ENCODE data around the gene AGBL3. TPM values are rescaled to one million over a fixed set of nuclear protein-coding genes. Genes with fewer than 3 reads are reported as not detected.
"Not testable (repeated sequence)": the region's sequence is repeated elsewhere in the genome, so short reads cannot be mapped to it uniquely, and the experiment has no call there.

The AGBL3 gene
- total RNA-seq, 1 donor from 2014 or later = 1.4 TPM

DNA sequence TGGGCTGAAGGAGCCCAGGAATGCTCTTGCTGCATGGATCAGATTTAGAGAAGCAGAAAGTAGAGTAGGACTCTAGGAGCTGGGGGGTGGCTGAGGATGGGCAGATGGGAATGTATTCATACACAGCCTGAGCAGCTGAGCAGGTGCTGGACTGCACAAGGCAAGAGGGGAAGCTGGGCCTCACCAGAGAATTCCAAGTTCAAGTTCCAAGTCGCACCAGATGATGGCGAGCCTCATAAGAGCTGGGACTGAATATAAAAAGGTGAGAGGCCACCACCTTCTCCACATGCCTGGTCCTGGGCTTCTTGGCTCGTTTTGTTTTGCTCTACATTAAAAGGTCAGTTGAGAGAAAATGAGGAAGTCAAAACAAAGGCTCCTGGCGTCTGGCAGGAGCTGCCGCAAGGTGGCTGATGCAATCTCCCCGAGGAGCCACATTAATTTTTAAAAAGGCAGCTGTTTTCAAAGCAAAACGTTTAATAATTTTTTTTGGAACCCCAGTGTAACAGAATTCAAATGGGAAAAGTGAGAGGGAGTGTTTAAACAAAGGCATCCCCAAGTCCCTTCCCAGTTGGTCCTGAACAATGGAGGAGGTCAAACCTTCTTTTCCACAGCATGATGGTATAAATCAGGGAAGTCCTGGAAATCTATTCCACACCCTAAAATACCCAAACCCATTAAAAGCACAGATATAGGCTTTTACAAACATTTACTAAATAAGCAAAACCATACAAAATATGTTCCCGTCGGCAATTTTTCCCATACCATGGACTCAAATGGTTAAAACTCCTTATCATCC lies 174.7 kb downstream of the AGBL3 start:
- DNase-seq (ENCODE audit: low spot score) = no peak
- intact Hi-C loops (cut with DNase I) = loop anchor here (2.0 kb wide), 1 partner anchor 14 kb away; no protein-coding TSS in a partner anchor

GRCh38 chr7:135161669-135162068 lies 175.4 kb downstream of the AGBL3 start:
- no peak for DNase-seq (ENCODE audit: low spot score)
- intact Hi-C loops (cut with DNase I) = loop anchor here (2.0 kb wide), 1 partner anchor 15 kb away; no protein-coding TSS in a partner anchor

DNA sequence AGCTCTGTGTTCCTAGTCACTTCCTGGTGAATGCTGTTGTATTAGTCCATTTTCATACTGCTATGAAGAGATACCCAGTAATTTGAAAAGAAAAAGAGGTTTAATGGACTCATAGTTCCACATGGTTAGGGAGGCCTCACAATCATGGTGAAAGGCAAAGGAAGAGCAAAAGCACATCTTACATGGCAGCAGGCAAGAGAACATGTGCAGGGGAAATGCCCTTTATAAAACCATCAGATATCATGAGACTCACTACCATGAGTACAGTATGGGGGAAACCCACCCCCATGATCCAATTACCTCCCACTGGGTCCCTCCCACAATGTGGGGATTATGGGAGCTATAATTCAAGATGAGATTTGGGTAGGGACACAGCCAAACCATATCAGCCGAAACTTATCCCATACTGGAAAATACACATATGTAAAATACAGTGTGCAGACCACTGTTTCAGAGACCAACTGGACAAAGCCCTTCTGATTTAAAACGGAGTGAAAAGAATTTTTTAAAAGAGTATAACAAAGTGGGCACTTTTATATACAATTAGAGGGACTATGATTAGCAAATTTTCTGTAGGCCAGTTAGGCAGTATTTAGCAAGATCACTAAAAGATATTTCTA lies 176.2 kb downstream of the AGBL3 start:
- intact Hi-C loops (cut with DNase I) = no loop called here
- DNase-seq (ENCODE audit: low spot score) = no peak

- intact Hi-C loops (cut with DNase I) = no loop called here
Observed at GRCh38 chr7:135164357-135165061, 178.2 kb downstream of the AGBL3 start.

GRCh38 chr7:135165862-135166261 lies 179.6 kb downstream of the AGBL3 start:
- DNase-seq (ENCODE audit: low spot score) = no peak
- intact Hi-C loops (cut with DNase I) = no loop called here

More at GRCh38 chr7:135164357-135165061, 178.2 kb downstream of the AGBL3 start:
- DNase-seq (ENCODE audit: low spot score) = no peak

DNA sequence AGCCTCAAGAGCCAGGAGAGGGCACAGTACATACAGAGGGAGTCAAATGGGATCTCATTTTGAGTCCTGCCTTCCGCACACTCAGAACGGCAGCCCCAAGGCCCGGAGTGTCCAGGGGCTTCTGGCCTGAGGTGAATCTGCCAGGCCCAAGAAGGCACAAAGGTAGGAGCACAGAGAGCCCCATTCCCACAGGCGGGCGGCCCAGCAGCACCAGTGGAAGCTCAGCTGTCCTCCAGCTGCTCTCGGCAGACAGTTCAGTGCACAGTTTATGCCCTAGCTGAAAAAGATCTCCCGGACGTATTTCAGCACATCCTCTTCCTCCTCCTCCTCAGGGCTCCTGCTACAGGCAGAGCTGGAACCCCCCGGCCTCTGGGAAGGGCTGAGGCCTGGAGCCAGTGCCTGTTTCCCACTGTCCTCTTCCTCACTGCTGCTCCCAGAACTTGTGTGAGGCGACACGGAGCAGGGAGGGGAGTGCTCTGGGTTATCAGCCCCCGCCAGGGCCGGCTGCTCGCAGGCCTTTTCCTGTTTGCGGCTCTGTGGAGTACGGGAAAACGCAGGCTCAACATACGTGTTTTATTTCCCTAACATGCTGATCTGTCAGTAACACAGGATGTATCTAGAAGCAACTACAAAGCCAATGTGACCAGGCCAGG lies 180.2 kb downstream of the AGBL3 start:
- DNase-seq (ENCODE audit: low spot score) = no peak

DNA sequence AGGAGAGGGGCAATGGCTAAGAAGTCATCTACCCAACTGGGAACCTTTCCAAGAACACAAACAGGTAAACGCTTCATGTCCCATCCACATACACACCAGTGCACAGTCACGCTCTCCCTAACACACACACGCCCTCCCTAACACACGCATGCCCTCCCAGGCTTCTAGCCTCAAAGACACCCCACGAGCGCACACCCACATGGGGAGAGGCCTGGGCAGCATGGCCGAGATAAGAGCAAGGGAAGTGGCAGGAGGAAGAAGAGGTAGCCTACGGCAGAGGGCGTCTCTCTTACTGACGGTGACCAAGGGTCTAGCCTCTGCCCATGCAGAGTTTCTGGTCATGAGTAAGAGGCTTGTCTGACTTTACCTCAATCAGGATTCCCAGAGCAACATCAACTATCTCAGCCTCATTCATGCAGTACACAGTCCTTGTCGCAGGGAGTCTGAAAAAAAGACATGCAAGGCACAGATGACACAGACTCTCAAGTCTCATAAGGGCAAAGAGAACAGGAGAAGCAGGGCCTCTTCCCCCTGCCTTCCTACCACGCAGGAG lies 181.1 kb downstream of the AGBL3 start:
- intact Hi-C loops (cut with DNase I) = no loop called here
- no peak for DNase-seq (ENCODE audit: low spot score)

More for the DNA sequence above, 180.2 kb downstream of the AGBL3 start:
- intact Hi-C loops (cut with DNase I) = no loop called here

DNA sequence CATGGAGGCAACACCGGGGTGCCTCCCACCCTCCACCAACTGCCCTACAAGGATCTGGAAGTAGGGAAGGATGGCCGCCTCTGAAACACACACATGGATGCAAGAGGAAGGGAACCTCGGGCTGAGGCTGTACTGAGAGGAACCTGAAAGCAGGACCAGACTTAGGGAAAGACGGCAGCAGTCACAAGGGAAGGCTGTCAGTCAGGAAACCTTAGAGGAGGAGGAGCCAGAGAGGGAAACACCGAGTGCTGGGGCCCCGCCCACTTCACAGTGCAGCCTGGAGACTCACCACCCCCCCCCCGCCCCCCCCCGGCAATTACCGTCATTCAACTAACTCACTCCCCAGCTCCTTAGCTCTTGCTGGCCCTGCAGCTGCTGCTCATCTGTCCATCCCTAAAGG lies 181.7 kb downstream of the AGBL3 start:
- DNase-seq (ENCODE audit: low spot score) = no peak
- intact Hi-C loops (cut with DNase I) = no loop called here

DNA sequence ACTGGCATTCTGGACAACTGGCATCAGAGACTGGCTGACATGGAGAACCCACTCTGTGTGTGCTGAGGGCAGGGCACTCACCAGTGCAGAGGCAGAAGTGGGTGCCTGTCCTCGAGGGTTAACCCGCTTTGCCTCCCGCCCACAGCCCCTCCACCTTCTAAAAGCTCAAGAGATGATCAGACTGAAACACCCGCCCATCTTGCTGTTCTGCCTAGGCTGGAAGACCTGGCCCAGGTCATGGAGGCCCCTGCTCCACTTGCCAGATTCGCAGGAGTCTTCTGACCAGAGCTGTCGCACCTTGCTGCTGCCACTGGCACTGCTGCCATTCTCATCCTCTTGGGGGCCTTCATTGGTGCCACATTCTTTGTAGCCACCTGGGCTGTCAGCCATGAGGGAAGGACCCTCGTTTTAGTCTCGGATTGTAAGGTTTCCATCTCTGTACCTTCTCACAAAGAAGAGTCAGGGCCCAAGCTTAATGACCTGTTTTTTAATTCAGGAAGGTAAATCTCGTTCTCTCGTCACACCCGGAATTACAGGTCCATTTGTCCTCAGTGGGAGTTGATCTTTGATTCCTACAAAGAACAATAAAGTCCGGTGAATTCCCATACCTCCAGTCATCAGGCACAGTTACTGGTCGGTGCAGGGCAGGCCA lies 182.3 kb downstream of the AGBL3 start:
- intact Hi-C loops (cut with DNase I) = no loop called here
- DNase-seq (ENCODE audit: low spot score) = no peak

GRCh38 chr7:135169141-135169963 lies 183.0 kb downstream of the AGBL3 start:
- intact Hi-C loops (cut with DNase I) = no loop called here
- DNase-seq (ENCODE audit: low spot score) = no peak

GRCh38 chr7:135169964-135170273 lies 183.6 kb downstream of the AGBL3 start:
- intact Hi-C loops (cut with DNase I) = loop anchor here (1.0 to 5.0 kb wide), 4 partner anchors 23 to 538 kb away; partner anchors contain the start of gene AGBL3
- no peak for DNase-seq (ENCODE audit: low spot score)

DNA sequence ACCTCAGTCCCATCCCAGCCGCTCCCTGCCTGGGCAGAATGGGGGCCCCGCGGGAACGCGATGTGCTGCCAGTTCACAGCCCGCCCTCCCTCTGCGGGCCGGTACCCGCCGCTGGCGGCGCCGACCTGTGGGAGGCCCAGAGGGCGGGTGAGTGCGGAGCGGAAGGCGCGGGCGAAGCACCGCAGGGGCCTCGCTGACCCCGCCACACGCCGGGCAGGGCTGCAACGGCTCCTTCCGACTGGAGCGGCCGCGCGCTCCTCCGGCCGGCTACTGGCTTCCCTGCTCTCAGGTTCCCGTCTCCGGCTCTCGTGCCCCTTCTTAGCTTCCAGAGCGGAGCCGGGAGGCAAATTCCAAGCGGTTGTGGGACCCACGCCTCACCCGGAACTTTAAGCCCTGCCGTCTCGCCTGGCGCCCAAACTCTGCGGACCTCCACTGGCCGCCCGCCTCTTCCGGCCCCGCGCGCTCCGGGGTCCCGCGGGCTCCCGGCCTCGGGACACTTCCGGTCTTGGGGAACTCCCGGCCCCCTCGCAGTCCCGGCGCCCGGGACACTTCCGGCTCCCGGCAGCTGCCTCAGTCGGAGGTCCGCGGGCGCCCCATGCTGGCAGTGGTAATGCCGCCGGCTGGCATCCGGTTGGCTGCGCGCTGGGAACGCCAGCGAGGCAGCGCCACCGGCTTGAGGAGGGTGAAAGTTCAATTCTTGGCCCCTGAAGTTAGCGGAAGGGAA lies 184.1 kb downstream of the AGBL3 start, which contains the start of gene CYREN:
CYREN (minus strand) TSS at position 434 of the 724 bp plus-strand sequence. CDS start 1,785 bp downstream, outside the sequence.
- intact Hi-C loops (cut with DNase I) = loop anchor here (1.0 to 5.0 kb wide), 4 partner anchors 23 to 538 kb away; partner anchors contain the start of gene AGBL3
- peak; percentile 97 for DNase-seq (ENCODE audit: low spot score)

GRCh38 chr7:135170998-135171481 lies 184.7 kb downstream of the AGBL3 start:
- not testable (repeated sequence) for DNase-seq (ENCODE audit: low spot score)
- intact Hi-C loops (cut with DNase I) = loop anchor here (1.0 to 5.0 kb wide), 4 partner anchors 24 to 539 kb away; partner anchors contain the start of gene AGBL3

- DNase-seq (ENCODE audit: low spot score) = not testable (repeated sequence)
- intact Hi-C loops (cut with DNase I) = loop anchor here (5.0 kb wide), 2 partner anchors 484 to 539 kb away; no protein-coding TSS in a partner anchor
Observed at GRCh38 chr7:135171581-135172291, 185.4 kb downstream of the AGBL3 start.

DNA sequence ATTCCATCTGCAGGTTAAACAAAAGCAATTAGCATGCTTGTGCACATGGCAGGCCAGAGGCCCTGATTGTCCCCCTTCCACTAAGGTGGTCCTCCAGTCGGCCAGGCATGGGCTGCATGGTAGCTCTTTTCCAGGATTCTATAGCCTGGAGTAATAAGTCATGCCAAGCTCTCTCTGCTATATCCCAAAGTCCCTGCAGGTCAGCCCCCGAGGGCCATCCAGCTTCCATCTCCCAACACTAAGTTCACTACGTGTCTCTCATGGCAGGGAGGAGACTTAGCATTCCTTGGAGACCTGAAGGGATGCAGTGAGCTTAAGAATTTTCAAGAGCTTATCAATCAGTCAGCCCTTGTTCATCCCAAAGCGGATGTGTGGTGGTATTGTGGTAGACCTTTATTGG lies 187.6 kb downstream of the AGBL3 start:
- intact Hi-C loops (cut with DNase I) = loop anchor here (5.0 kb wide), 2 partner anchors 487 to 542 kb away; no protein-coding TSS in a partner anchor
- DNase-seq (ENCODE audit: low spot score) = not testable (repeated sequence)

DNA sequence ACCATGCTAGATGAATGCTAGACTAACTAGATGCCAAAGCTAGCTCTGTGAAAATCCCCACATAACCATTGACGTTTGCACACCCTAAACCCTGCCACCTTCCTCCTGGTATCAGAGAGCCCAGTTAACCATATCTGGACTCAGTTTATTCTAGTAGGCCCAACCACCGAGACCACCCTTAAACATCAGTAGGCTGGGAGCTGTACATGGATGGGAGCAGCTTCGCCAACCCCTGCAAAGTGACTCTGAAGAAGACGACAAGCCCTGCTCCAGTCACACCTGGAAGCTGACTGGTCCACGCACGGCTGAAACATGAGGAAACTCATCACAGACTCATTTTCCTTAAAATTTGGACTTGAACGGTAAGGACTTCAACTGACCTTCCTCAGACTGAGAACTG lies 188.6 kb downstream of the AGBL3 start:
- no peak for DNase-seq (ENCODE audit: low spot score)
- intact Hi-C loops (cut with DNase I) = loop anchor here (5.0 kb wide), 2 partner anchors 488 to 543 kb away; no protein-coding TSS in a partner anchor
